Right kidney (tissue), 1 donor: Measurements from ENCODE around the gene PDE3B.
"Not testable (repeated sequence)": the region's sequence is repeated elsewhere in the genome, so short reads cannot be mapped to it uniquely, and the experiment has no call there.

Experiments
- DNase-seq: peaks from one replicate; pipeline ENCODE4 v3.0.0-alpha.2; 2016

Gene PDE3B

DNA sequence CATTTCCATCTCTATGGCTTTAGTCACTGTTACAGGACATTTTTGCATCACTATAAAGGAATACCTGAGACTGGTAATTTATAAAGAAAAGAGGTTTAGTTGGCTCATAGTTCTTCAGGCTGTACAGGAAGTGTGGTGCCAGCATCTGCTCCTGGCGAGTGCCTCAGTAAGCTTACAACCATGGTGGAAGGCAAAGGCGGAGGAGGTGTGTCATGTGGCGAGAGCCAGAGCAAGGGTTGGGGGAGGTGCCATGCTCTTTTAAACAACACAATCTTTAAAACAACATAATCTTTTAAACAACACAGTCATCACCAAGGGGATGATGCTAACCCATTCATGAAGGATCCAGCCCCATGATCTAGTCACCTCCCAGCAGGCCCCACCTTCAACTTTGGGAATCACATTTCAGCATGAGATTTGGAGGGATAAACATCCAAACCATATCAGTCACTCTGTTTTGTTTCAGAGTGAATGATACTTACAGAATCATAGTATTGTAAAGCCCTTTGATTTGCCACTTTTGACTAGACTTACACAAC lies 103.3 kb downstream of the PDE3B start:
- no peak for DNase-seq

- no peak for DNase-seq
Measured at GRCh38 chr11:14748090-14748489, 104.5 kb downstream of the PDE3B start.

GRCh38 chr11:14750911-14751310 lies 107.3 kb downstream of the PDE3B start:
- no peak for DNase-seq

GRCh38 chr11:14751975-14752407 lies 108.4 kb downstream of the PDE3B start:
- no peak for DNase-seq

DNA sequence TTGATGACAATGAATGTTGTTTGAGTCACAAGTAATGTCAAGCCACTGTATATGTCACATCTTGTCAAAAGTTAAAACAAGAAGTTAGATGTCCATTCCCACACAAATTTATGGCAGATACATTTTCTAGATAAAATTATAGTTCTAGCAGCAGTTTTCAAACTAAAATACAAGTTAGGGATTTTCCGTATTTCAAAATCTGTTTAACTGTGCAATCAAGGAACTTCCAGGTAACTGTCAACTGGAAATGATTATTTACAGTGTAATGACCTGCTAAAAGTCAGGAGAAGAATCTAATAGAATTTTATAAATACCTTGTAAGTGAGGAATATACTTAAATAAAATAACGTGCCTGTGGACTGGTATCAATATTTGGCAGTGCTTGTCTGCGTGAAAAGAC lies 111.5 kb downstream of the PDE3B start:
- DNase-seq = no peak

- DNase-seq = no peak
Measured at GRCh38 chr11:14756349-14756748, 112.7 kb downstream of the PDE3B start.

GRCh38 chr11:14759300-14760012 lies 115.9 kb downstream of the PDE3B start:
- DNase-seq = not testable (repeated sequence)

- DNase-seq = no peak
Measured at GRCh38 chr11:14764179-14764578, 120.6 kb downstream of the PDE3B start.

DNA sequence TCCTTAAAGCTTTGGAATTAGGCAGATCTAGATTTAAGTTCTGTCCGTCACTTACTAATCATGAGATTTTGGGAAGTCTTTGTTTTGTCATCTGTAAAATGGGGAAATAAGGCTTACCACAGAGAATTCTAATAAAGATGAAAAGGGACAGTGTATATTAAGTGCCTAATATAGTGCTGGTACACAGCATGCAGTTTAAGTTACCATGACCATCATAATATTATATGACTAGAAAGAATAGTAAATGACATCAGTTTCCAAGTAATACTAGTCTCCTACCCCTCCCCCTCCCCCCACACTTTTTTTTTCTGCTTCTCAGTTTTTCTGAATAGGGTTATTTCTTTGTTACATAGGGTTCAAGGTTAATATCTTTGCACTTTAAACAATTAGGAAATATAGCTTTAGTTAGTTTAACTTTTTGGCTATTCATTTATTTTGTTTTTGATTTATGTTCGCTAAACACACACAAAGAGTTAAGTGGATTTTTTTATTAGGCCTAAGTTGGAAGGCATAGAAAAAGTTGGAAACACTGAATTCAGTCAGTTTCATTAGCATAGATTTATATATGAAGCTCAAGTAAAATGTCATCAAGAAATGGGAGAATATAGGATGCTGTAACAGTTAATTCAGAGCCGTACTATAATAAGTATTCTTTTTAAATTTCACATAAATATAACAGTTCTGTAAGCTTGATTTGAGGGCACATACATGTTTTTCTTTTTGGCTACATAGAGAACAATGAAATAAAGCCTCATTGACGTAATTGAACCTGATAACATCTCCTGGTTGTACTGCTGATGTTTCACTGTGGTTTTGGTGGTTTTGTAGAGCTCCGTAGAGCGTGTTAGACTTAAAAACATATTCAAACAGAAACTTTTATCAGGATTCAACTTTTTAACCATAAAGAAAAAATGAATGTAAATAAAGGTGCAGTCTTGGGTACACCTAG lies 121.2 kb downstream of the PDE3B start:
- no peak for DNase-seq

- no peak for DNase-seq
Measured at GRCh38 chr11:14766585-14766984, 123.0 kb downstream of the PDE3B start.

- DNase-seq = no peak
Measured at GRCh38 chr11:14768526-14769188, 125.1 kb downstream of the PDE3B start.

DNA sequence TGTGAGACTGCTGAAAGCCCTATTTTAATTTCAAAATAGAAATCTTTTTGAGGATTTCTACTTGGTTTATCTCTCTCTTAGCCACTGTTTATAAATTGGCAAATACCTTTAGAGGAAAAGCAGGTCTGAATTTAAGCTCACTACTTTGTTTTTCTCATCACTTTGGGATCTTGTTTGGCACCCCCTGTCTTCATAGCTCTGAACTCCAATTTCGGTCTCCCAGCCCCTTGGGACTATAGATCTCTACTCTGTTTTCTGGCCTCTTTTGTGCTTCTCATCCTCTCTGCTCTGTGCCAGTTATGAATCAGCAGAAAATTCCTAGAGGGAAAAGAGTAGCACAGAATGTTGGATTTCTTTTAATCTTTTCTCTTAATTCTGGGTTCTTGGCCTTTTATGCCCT lies 130.2 kb downstream of the PDE3B start:
- no peak for DNase-seq

DNA sequence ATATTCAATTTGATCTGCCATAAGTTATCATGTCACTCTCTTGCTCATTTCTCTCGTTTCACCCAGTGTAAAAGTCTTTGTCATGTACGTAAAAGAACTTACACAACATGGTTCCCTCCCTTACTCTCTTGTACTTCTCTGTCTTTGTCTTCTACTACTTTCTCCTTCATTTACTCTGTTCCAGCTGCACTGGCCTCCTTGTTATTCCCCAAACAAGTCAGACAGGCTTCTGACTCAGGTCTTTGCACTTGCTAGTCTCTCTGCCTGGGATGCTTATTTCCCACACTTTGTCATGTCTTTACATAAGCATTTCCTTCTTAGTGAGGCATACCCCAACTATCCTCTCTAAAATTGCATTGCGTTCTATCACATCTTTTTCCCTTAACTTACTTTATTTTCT lies 131.1 kb downstream of the PDE3B start:
- DNase-seq = no peak

DNA sequence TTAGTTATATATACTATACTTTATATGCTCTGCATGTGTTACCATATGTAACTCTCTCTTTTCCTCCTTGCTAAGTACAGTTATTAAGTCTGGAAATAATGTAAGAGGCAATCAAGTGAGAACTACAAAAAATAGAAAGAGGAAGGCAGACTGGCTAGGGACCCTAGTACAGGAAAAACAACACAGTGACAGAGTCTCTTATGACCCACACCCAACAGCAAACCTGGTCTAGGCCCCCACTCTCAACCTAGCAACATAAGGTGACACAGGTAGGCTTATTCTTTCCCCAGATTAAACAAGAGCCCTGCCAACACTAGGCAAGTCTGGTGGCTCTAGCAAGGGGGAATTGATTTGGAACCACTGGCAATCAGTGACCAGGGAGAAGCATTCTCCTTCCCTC lies 132.3 kb downstream of the PDE3B start:
- DNase-seq = no peak

- not testable (repeated sequence) for DNase-seq
Measured at GRCh38 chr11:14778460-14778859, 134.9 kb downstream of the PDE3B start.

DNA sequence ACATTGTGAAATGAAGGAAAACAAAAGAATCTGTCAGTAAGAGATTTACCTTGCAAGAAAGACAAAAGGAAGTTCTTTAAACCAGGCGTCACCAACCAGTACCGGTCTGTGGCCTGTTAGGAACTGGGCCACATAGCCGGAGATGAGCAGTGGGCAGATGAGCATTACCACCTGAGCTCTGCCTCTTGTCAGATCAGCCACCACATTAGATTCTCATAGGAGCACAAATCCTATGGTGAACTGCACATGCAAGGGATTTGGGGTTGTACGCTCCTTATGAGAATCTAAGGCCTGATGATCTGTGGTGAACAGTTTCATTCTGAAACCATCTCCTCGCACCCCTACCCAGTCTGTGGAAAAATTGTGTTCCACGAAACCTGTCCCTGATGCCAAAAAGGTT lies 140.2 kb downstream of the PDE3B start:
- DNase-seq = no peak

GRCh38 chr11:14784230-14784629 lies 140.6 kb downstream of the PDE3B start:
- DNase-seq = no peak

GRCh38 chr11:14789879-14790484 lies 146.4 kb downstream of the PDE3B start:
- no peak for DNase-seq

DNA sequence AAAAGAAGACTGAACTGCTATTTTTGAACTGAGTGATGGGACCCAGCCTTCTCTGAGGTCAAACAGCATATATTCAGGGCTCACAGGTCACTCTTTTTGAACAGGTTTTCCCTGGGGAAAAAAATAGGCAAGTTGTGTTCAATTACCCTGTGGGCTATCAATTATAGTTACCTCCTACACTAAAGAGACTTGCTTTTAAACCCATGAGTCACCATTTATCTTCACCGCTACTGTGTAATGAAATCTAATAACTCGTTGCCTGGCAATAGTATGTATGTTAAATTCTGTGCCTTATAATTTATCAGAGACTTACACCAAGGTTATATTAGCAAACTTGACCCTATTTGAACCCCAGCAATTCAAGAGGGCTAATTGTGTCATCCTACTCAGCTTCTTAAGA lies 149.9 kb downstream of the PDE3B start:
- DNase-seq = no peak

GRCh38 chr11:14796028-14796427 lies 152.4 kb downstream of the PDE3B start:
- not testable (repeated sequence) for DNase-seq

- DNase-seq = no peak
Measured at GRCh38 chr11:14803846-14804245, 160.2 kb downstream of the PDE3B start.

- no peak for DNase-seq
Measured at GRCh38 chr11:14809466-14809865, 165.9 kb downstream of the PDE3B start.
